ENCODE data around the gene NEU2. TPM values are rescaled to one million over a fixed set of nuclear protein-coding genes. Genes with fewer than 3 reads are reported as not detected.

The NEU2 gene
- polyA plus RNA-seq, 3 donors = not detected

DNA sequence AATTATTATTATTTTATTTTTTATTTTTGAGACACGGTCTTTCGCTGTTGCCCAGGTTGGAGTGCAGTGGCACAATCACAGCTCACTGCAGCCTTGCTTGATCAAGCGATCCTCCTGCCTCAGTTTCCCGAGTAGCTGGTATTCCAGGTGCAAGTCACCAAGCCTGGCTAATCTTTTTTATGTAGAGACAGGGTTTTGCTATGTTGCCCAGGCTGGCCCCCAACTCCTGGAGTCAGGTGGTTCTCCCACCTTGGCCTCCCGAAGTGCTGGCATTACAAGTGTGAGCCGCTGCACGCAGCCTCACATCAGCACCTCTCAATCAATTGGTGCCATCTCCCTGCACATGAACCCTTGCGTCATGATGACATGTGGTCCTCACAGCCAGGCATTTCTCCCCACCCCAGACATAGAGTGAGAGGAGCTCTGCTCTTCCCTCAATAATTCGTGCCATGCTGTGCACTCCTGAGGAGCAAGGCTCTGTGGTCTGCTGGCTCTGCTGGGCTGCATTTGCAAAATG, 33.5 kb downstream of the NEU2 start:
- Mint-ChIP-seq H3K36me3 (peaks cover 26 to 40% of the 10 kb centered on the region in 2 donors), H3K4me3 (no peak overlapping the region), H3K27ac (peak overlapping the region in 1 of 7 donors; percentile 40), H3K4me1 (peaks cover 68% of the 10 kb centered on the region), H3K9me3 (peaks cover 0 to 5% (median 0%) of the 10 kb centered on the region in 7 donors), H3K27me3 (ENCODE audit: low read depth in 3 of 3) (no peaks in the 10 kb centered on the region)
- Histone ChIP-seq H3K79me2 (ENCODE audit: insufficient read depth, low read length) (peaks cover 100% of the 10 kb centered on the region), H3K27ac (ENCODE audit: low read depth in 1 of 2, low read length in 2 of 2) (peak overlapping the region in 1 of 2 donors; percentile 52), H3K9me3 (replicated peaks in 1 of 2; ENCODE audit: control insufficient read depth in 1 of 2, insufficient read depth in 1 of 2, low read length in 2 of 2) (no peaks in the 10 kb centered on the region), H4K20me1 (ENCODE audit: insufficient read depth, low read length) (peaks cover 99% of the 10 kb centered on the region), H3K4me3 (replicated peaks in 1 of 3; ENCODE audit: low read depth in 2 of 3, low read length in 3 of 3) (no peak overlapping the region), H3K4me2 (replicated peaks; ENCODE audit: extremely low read depth, low read length, poor library complexity, severe bottlenecking) (no peak overlapping the region), H3K9ac (ENCODE audit: insufficient read depth, low read length, poor library complexity, severe bottlenecking) (no peak overlapping the region), H2AFZ (ENCODE audit: insufficient read depth, low read depth, low read length, poor library complexity, severe bottlenecking) (no peak overlapping the region), H3K27me3 (ENCODE audit: control insufficient read depth in 2 of 2, insufficient read depth in 2 of 2, low read length in 2 of 2) (no peaks in the 10 kb centered on the region), H3K4me1 (ENCODE audit: control insufficient read depth in 1 of 2, insufficient read depth in 2 of 2, low read length in 2 of 2) (peaks cover 57 to 82% of the 10 kb centered on the region in 2 donors), H3K36me3 (replicated peaks in 1 of 2; ENCODE audit: control insufficient read depth in 1 of 2, insufficient read depth in 2 of 2, low read length in 2 of 2) (peaks cover 17 to 32% of the 10 kb centered on the region in 2 donors)
- no peak for DNase-seq
- no peak for TF ChIP-seq CTCF (IDR thresholded peaks at IDR 0.05)
- WGBS (ENCODE audit: insufficient coverage) = 93% methylated on average over 9 of the region's 9 CpGs
- intact Hi-C loops (cut with micrococcal nuclease) = no loop called here

GRCh38 chr2:233068762-233069418, 36.4 kb downstream of the NEU2 start:
- intact Hi-C loops (cut with micrococcal nuclease) = no loop called here
- 81% methylated on average over 8 of the region's 9 CpGs for WGBS (ENCODE audit: insufficient coverage)
- Histone ChIP-seq H3K9ac (ENCODE audit: insufficient read depth, low read length, poor library complexity, severe bottlenecking) (no peak overlapping the region), H3K27me3 (ENCODE audit: control insufficient read depth in 2 of 2, insufficient read depth in 2 of 2, low read length in 2 of 2) (no peaks in the 10 kb centered on the region), H3K36me3 (replicated peaks in 1 of 2; ENCODE audit: control insufficient read depth in 1 of 2, insufficient read depth in 2 of 2, low read length in 2 of 2) (peaks cover 27 to 53% of the 10 kb centered on the region in 2 donors), H3K4me3 (replicated peaks in 1 of 3; ENCODE audit: low read depth in 2 of 3, low read length in 3 of 3) (no peak overlapping the region), H3K27ac (ENCODE audit: low read depth in 1 of 2, low read length in 2 of 2) (peak overlapping the region; percentile 37 to 59), H2AFZ (ENCODE audit: insufficient read depth, low read depth, low read length, poor library complexity, severe bottlenecking) (no peak overlapping the region), H3K4me2 (replicated peaks; ENCODE audit: extremely low read depth, low read length, poor library complexity, severe bottlenecking) (no peak overlapping the region), H4K20me1 (ENCODE audit: insufficient read depth, low read length) (peaks cover 93% of the 10 kb centered on the region), H3K9me3 (replicated peaks in 1 of 2; ENCODE audit: control insufficient read depth in 1 of 2, insufficient read depth in 1 of 2, low read length in 2 of 2) (no peaks in the 10 kb centered on the region), H3K4me1 (ENCODE audit: control insufficient read depth in 1 of 2, insufficient read depth in 2 of 2, low read length in 2 of 2) (peaks cover 48 to 70% of the 10 kb centered on the region in 2 donors), H3K79me2 (ENCODE audit: insufficient read depth, low read length) (peaks cover 100% of the 10 kb centered on the region)
- Mint-ChIP-seq H3K9me3 (peaks cover 0 to 9% (median 4%) of the 10 kb centered on the region in 7 donors), H3K4me1 (peaks cover 49% of the 10 kb centered on the region), H3K27ac (peak overlapping the region; percentile 14 to 88 (median 65)), H3K36me3 (peaks cover 37 to 44% of the 10 kb centered on the region in 2 donors), H3K4me3 (no peak overlapping the region), H3K27me3 (ENCODE audit: low read depth in 3 of 3) (no peaks in the 10 kb centered on the region)
- TF ChIP-seq CTCF (IDR thresholded peaks at IDR 0.05) = no peak
- DNase-seq = no peak

Data from CD14-positive monocyte (primary cell).